Measurements from ENCODE around the gene PRRT3. TPM values are rescaled to one million over a fixed set of nuclear protein-coding genes. Genes with fewer than 3 reads are reported as not detected.
A peak's percentile ranks its signal among the peaks of the same experiment; 100 is the strongest.

The PRRT3 gene
- 1 to 10 TPM; 3.8 to 4.5 (median 4.1) TPM for polyA plus RNA-seq (ENCODE audit: insufficient read length in 4 of 4)

- peak in 1 of 4 donors; percentile 28 for DNase-seq (ENCODE audit: low read depth in 4 of 4, low spot score in 3 of 4)
Observed at GRCh38 chr3:9951962-9952805, at the start of gene PRRT3. TSS of gene PRRT3 (minus strand) at chr3:9952408. CDS start at chr3:9950115, 2,293 bp downstream.

- DNase-seq (ENCODE audit: low read depth in 4 of 4, low spot score in 3 of 4) = no peak
Observed at GRCh38 chr3:10000686-10001085, 48.5 kb upstream of the PRRT3 start.

DNA sequence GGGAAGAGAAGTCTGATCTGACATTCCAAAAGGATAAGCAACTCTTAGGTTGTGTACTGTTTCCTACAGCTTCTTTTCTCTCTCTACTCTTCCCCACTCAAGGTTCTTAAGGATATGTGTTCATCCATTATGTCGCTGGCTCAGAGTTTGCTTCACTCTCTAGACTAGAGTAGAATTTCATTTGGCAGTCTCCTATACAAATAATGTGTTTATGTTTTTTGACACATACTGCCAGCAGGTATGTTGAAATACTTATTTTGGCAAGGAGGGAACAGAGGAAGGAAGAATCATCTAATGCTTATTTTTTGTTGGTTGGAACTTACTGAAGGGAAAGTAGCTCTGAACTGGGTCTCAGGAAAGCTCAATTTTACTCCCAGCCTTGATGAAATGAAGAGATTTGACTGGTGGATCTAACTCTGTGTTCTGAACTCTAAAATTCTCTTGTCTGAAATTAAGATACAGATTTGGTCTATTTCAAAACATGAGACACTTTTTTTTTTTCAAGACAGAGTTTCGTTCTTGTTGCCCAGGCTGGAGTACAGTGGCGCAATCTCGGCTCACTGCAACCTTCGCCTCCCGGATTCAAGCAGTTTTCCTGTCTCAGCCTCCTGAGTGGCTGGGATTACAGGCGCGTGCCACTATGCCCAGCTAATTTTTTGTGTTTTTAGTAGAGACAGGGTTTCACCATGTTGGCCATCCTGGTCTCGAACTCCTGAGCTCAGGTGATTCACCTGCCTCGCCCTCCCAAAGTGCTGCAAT, 42.1 kb upstream of the PRRT3 start:
- DNase-seq (ENCODE audit: low read depth in 4 of 4, low spot score in 3 of 4) = no peak

DNA sequence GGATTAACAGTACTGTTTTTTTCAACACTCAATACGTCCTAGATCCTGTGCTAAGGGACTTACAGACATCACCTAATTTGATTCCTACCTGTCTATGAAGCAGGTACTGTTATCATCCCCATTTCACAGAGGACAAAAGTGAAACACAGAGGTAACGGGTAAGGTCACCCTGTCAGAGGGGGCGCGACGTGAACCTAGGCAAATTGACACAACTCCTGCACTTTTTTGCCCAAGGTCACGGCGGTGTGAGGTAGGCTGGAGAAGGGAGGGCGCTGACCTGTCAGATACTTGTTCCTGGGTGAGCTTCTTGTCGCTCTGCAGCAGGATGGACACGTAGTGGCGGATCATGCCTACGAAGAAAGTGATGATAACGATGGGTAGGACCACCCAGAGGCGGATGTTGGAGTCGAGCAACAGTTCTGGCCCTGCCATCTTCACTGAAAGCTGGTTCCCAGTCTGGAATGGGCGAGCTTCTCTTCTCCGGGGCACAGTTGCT, 34.1 kb upstream of the PRRT3 start:
- DNase-seq (ENCODE audit: low read depth in 4 of 4, low spot score in 3 of 4) = no peak

DNA sequence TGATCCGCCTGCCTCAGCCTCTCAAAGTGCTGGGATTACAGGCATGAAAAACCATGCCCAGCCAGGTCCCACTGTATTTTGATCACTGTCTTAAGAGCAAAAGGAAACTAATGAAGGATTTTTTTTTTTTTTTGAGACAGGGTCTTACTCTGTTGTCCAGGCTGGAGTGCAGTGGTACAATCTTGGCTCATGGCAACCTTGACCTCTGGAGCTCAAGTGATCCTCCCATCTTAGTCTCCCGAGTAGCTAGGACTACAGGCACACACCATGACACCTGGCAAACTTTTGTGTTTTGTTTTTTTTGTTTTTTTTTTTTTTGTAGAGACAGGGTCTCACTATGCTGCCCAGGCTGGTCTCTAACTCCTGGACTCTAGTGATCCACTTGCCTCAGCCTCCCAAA, 28.0 kb upstream of the PRRT3 start:
- DNase-seq (ENCODE audit: low read depth in 4 of 4, low spot score in 3 of 4) = no peak

DNA sequence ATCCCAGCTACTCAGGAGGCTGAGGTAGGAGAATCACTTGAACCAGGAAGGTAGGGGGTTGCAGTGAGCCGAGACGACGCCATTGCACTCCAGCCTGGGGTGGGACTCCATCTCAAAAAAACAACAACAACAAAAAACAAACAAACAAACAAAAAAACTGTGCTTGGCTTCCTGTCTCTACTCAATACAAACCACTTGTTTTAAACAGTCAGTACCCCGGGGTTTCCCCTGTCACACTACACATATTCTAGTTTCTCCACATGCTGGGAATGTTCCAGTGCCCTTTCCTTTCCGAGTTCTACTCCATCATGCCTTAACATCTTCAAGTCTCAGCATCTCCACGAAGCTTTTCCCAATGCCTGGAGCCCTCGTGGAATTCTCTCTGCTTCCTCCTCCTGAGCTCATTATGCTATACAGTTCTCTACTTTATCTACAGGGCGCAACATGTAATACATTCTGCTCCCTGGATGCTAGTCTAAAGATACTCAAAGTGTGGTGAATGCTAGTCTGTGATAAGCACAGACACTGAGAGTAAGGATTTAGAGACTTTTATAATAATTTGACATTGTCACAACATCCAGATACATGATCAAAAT, 26.6 kb upstream of the PRRT3 start:
- no peak for DNase-seq (ENCODE audit: low read depth in 4 of 4, low spot score in 3 of 4)

- no peak for DNase-seq (ENCODE audit: low read depth in 4 of 4, low spot score in 3 of 4)
Observed at GRCh38 chr3:9976721-9977709, 24.8 kb upstream of the PRRT3 start.

DNA sequence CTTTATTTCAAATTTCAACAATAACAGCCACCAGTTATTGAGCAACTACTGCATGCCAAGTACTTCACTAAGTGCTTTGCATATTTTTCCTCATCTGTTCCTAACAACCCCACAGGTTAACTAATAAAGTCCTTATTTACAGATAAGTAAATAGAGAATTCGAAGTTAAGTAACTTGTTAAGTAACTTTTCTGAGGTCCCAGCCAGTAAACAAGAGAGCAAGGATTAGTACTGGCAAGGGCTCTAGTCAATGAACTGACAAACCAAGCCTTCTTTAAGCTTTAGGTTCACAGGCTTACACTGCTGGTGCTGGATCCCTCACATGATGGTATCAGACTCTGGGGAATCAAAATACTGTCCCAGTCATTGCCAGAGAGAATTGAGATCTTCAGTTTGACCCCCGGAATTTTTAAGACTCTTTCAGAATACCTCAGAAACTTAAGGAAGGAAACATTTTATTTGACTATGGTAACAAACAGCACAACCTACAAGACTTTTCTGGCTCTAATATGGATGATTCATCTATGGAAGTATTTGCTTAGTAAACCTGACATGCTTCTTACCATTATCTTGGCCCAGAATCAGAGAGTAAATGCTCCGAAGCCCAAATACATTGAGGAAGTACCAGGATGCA, 17.9 kb upstream of the PRRT3 start:
- no peak for DNase-seq (ENCODE audit: low read depth in 4 of 4, low spot score in 3 of 4)

DNA sequence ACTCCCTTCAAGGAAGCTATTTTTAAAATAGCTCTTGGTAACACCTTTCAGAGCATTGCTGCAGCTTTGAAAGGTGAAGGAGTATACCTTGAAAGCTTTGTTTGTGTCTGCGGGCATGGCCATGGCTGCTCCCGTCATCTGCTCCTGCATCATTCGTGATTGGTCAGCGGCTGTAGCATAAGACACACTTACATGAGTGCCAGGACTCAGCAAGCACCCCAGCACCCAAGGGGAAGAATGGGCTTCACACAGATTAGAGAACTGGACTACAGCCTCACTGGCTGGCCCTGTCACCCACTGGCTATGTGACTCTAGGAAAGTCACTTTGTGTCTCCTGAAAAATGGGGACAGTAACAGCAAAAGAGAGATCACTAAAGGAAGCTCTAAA, 17.4 kb upstream of the PRRT3 start:
- DNase-seq (ENCODE audit: low read depth in 4 of 4, low spot score in 3 of 4) = no peak

DNA sequence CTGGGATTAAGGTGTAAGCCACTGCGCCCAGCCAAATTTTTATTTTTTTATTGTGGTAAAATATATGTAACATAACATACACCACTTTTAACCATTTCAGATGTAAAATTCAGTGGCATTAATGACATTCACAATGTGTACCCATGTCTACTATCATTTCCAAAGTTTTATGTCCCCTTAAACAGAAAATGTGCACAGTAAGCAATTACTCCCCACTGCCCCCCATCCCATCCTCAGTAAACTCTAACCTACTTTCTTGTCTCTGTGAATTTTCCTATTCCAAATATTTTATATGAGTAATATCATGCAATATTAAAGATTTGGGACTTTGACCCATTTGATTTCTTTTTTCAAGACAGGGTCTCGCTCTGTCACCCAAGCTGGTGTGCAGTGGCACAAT, 14.6 kb upstream of the PRRT3 start:
- DNase-seq (ENCODE audit: low read depth in 4 of 4, low spot score in 3 of 4) = no peak

DNA sequence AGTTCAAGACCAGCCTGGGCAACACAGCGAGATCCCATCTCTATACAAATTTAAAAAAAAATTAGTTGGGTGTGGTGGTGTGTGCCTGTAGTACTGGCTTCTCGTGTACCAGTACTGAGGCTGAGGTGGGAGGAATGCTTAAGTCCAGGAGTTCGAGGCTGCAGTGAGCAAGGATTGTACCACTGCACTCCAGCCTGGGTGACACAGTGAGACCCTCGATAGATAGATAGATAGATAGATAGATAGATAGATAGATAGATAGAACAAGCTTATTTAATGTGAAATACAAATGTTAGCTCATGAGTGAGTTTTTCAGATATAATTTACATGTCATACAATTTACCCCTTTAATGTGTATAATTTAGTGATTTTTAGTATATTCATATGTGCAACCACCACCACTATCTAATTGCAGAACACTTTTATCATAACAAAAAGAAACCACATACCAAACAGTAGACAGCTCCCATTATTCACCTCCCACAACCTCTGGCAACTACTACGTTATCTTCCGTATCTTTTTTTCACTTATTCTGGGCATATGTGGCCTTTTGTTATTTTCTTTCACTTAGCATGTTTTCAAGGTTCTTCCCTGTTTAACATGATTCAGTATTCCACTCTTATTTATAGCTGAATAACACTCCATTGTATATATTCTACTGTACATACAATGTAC, 13.1 kb upstream of the PRRT3 start:
- DNase-seq (ENCODE audit: low read depth in 4 of 4, low spot score in 3 of 4) = no peak

DNA sequence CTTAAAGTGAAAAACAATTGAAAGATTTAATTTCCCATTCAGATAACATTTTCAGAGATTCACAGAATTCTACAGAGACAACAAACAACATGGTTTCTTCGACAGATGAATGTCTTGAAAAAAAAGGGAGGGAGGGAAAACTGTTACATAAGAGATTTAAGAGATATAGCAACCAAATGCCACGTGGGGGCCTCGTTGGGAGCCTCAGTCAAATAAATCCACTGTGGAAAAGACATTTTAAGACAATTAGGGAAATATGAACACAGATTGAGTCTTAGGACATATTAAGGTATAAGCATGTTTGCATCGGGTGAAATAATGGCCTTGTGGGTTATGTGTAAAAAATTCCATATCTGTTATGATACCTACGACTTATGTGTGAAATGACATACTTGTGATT, 5.0 kb upstream of the PRRT3 start:
- DNase-seq (ENCODE audit: low read depth in 4 of 4, low spot score in 3 of 4) = no peak

DNA sequence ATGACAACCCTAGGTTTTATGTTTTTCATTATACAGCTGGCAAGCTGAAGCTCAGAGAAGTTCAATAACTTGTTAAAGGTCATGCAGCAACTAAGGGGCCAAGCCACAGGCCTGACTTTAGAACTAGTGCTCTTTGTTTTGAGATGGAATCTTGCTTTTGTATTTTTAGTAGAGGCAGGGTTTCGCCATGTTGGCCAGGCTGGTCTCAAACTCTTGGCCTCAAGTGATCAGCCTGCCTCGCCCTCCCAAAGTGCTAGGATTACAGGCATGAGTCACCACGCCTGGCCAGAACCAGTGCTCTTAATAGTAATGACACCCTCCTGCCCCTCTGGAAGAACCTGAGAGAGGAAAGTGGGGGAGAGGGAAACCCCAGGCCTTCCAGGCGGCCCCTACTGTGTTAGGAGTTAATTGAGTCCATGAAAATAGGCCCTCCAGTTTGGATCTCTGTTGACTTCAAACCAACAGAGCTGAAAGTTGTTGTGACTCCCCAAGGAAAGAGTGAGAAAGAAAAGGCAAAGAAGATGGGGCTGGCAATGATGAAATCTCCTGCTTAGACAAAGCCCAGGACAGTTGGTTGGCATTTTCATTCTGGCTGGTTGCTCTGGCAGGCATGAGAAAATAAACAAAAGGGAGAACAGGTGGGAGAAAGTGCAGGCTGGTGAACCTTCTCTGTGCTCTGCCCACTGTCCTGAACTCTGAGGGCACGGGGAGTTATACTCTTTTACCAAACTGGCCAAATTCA, 3.6 kb upstream of the PRRT3 start:
- no peak for DNase-seq (ENCODE audit: low read depth in 4 of 4, low spot score in 3 of 4)

GRCh38 chr3:9955067-9955502, 2.9 kb upstream of the PRRT3 start:
- peak in 3 of 4 donors; percentile 35 to 46 (median 36) for DNase-seq (ENCODE audit: low read depth in 4 of 4, low spot score in 3 of 4)

DNA sequence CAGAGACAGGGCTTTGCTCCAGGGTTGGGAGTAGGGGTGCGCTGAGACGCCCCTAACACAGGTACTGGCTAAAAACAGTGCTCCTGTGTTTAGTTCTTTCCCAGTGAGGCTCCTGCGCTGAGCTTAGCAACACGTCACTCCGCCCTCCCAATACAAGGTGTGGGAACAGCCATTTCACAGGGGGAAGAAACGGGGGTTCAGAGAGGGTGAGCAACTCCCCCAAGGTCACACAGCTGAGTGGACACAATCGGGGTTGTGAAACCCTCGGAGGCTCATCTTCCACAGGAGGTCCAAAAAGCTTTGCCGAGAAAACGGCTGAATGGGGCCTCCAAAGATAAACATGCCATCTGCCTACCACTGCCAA, 628 bp downstream of the PRRT3 start:
- DNase-seq (ENCODE audit: low read depth in 4 of 4, low spot score in 3 of 4) = no peak

- no peak for DNase-seq (ENCODE audit: low read depth in 4 of 4, low spot score in 3 of 4)
Observed at GRCh38 chr3:9951126-9951525, 1.1 kb downstream of the PRRT3 start.

- no peak for DNase-seq (ENCODE audit: low read depth in 4 of 4, low spot score in 3 of 4)
Observed at GRCh38 chr3:9949626-9950025, 2.6 kb downstream of the PRRT3 start.

- no peak for DNase-seq (ENCODE audit: low read depth in 4 of 4, low spot score in 3 of 4)
Observed at GRCh38 chr3:9949115-9949514, 3.1 kb downstream of the PRRT3 start.

All from right renal pelvis (tissue), 4 donors.